ENCODE results near the gene NUP85.

NUP85 gene

GRCh38 chr17:75207760-75208159, 2.3 kb downstream of the NUP85 start:
- H3K4me3 ChIP-seq = no peak overlapping the region
- no peak overlapping the region for H3K27ac ChIP-seq
- peaks cover 27 to 43% (median 32%) of the 10 kb centered on the region in 3 donors for H3K36me3 ChIP-seq
- H3K4me1 ChIP-seq = peaks cover 0 to 24% (median 12%) of the 10 kb centered on the region in 4 donors
- DNase-seq = no peak
- no peaks in the 10 kb centered on the region for H3K9me3 ChIP-seq
- TF ChIP-seq, protein P1, sequence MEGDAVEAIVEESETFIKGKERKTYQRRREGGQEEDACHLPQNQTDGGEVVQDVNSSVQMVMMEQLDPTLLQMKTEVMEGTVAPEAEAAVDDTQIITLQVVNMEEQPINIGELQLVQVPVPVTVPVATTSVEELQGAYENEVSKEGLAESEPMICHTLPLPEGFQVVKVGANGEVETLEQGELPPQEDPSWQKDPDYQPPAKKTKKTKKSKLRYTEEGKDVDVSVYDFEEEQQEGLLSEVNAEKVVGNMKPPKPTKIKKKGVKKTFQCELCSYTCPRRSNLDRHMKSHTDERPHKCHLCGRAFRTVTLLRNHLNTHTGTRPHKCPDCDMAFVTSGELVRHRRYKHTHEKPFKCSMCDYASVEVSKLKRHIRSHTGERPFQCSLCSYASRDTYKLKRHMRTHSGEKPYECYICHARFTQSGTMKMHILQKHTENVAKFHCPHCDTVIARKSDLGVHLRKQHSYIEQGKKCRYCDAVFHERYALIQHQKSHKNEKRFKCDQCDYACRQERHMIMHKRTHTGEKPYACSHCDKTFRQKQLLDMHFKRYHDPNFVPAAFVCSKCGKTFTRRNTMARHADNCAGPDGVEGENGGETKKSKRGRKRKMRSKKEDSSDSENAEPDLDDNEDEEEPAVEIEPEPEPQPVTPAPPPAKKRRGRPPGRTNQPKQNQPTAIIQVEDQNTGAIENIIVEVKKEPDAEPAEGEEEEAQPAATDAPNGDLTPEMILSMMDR (IDR thresholded peaks at IDR 0.05) = no peak
- intact Hi-C loops (cut with DNase I; ENCODE audit: low total_unique reads) = loop anchor here (10.0 kb wide), 2 partner anchors 93 to 243 kb away; no protein-coding TSS in a partner anchor
- H3K27me3 ChIP-seq = no peaks in the 10 kb centered on the region

DNA sequence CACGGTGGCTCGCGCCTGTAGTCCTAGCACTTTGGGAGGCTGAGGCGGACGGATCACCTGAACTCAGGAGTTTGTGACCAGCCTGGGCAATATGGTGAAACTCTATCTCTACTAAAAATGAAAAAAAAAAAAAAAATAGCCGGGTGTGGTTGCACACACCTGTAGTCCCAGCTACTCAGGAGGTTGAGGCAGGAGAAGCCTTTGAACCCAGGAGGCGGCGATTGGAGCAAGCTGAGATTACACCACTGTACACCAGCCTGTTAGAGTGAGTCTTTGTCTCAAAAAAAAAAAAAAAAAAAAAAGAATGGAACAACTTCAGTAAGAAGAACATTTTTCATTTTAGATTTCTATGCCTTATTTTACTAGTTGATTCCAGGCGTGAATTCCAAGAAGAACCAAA, 2.7 kb downstream of the NUP85 start:
- no peak overlapping the region for H3K4me3 ChIP-seq
- H3K9me3 ChIP-seq = no peaks in the 10 kb centered on the region
- TF ChIP-seq, protein P1 (IDR thresholded peaks at IDR 0.05) = no peak
- no peak overlapping the region for H3K27ac ChIP-seq
- no peak for DNase-seq
- H3K4me1 ChIP-seq = peaks cover 0 to 24% (median 12%) of the 10 kb centered on the region in 4 donors
- intact Hi-C loops (cut with DNase I; ENCODE audit: low total_unique reads) = loop anchor here (10.0 kb wide), 2 partner anchors 93 to 243 kb away; no protein-coding TSS in a partner anchor
- H3K27me3 ChIP-seq = no peaks in the 10 kb centered on the region
- peaks cover 31 to 47% (median 36%) of the 10 kb centered on the region in 3 donors for H3K36me3 ChIP-seq

DNA sequence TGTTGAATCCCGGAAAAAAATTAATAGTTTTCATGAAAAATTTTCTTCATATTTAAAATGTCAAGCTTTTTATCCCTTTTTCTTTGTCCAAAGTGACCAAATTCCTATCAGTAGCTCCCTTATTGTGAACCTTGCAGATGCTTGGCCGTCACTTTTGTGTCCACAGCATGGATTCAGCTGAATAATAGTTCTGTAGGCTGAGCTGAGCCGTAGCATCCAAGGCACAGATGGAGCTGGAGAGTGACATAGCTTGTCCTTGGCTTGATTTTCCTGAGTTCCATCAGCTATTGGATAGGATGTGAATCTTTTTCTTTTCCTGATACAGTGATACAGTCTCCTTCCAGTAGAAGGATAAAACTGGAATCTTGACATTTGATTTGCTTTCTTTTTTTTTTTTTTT, 3.6 kb downstream of the NUP85 start:
- peaks cover 0 to 24% (median 12%) of the 10 kb centered on the region in 4 donors for H3K4me1 ChIP-seq
- TF ChIP-seq, protein P1 (IDR thresholded peaks at IDR 0.05) = no peak
- intact Hi-C loops (cut with DNase I; ENCODE audit: low total_unique reads) = loop anchor here (10.0 kb wide), 2 partner anchors 94 to 244 kb away; no protein-coding TSS in a partner anchor
- no peaks in the 10 kb centered on the region for H3K27me3 ChIP-seq
- H3K36me3 ChIP-seq = peaks cover 40 to 56% (median 43%) of the 10 kb centered on the region in 3 donors
- no peak overlapping the region for H3K27ac ChIP-seq
- no peaks in the 10 kb centered on the region for H3K9me3 ChIP-seq
- DNase-seq = no peak
- H3K4me3 ChIP-seq = no peak overlapping the region

- Histone ChIP-seq H3K27me3 (no peaks in the 10 kb centered on the region), H3K27ac (no peak overlapping the region), H3K4me3 (no peak overlapping the region), H3K9me3 (no peaks in the 10 kb centered on the region), H3K4me1 (no peaks in the 10 kb centered on the region), H3K36me3 (peaks cover 70 to 98% (median 70%) of the 10 kb centered on the region in 3 donors)
- no peak for DNase-seq
- intact Hi-C loops (cut with DNase I; ENCODE audit: low total_unique reads) = no loop called here
- TF ChIP-seq, protein P1 (IDR thresholded peaks at IDR 0.05) = no peak
Observed at GRCh38 chr17:75218131-75218530, 12.7 kb downstream of the NUP85 start.

DNA sequence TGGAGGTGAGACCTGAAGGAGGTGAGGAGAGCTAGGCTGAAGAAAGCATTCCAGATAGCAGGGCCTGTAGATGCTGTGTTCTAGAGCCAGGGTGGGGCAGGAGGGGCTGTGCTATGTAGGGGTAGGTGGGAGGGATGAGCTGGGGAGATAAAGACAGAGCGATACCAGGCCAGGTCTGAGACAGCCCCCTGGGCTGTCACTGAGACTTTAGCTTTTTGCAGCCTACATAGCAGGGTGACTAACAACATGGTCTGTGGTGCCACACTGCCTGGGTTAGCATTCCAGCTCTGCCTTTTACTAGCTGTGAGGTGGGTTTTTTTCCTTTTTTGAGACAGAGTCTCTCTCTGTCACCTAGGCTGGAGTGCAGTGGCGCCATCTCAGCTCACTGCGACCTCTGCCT, 14.3 kb downstream of the NUP85 start:
- Histone ChIP-seq H3K27ac (no peak overlapping the region), H3K36me3 (peaks cover 53 to 98% (median 73%) of the 10 kb centered on the region in 3 donors), H3K27me3 (no peaks in the 10 kb centered on the region), H3K4me1 (no peaks in the 10 kb centered on the region), H3K9me3 (no peaks in the 10 kb centered on the region), H3K4me3 (no peak overlapping the region)
- intact Hi-C loops (cut with DNase I; ENCODE audit: low total_unique reads) = no loop called here
- no peak for DNase-seq
- TF ChIP-seq, protein P1 (IDR thresholded peaks at IDR 0.05) = no peak

- Histone ChIP-seq H3K36me3 (peaks cover 29 to 91% (median 67%) of the 10 kb centered on the region in 3 donors), H3K27ac (no peak overlapping the region), H3K27me3 (no peaks in the 10 kb centered on the region), H3K4me3 (no peak overlapping the region), H3K4me1 (no peaks in the 10 kb centered on the region), H3K9me3 (no peaks in the 10 kb centered on the region)
- no peak for DNase-seq
- intact Hi-C loops (cut with DNase I; ENCODE audit: low total_unique reads) = no loop called here
- TF ChIP-seq, protein P1 (IDR thresholded peaks at IDR 0.05) = no peak
Observed at GRCh38 chr17:75225016-75225415, 19.5 kb downstream of the NUP85 start.
